H9 (cell line): ENCODE measurements around the gene KCNMA1. TPM values are rescaled to one million over a fixed set of nuclear protein-coding genes. Genes with fewer than 3 reads are reported as not detected.

Experiments used
- DNase-seq: peaks from one replicate; pipeline ENCODE4 v3.0.0-alpha.2; 2017
- H2AFZ ChIP-seq: one replicate; pipeline ENCODE4 v1.6.1; 2013; ENCODE audit warnings: mild to moderate bottlenecking, low read length, control low read depth, moderate library complexity
- H2AK5ac ChIP-seq: 2 replicates; pipeline ENCODE4 v1.6.1; 2013; ENCODE audit warnings: low read length, control low read depth, mixed read lengths; ENCODE audit not compliant: insufficient read length
- H2BK120ac ChIP-seq: one replicate; pipeline ENCODE4 v1.6.1; 2013; ENCODE audit warnings: low read depth, mild to moderate bottlenecking, low read length, control low read depth, inconsistent platforms; ENCODE audit not compliant: poor library complexity, severe bottlenecking
- H2BK12ac ChIP-seq: 2 replicates; pipeline ENCODE4 v1.6.1; 2013; ENCODE audit warnings: low read length, control low read depth, mixed read lengths, low read depth; ENCODE audit not compliant: insufficient read length
- H2BK15ac ChIP-seq: 2 replicates; pipeline ENCODE4 v1.6.1; 2013; ENCODE audit warnings: low read depth, low read length, control low read depth
- H2BK20ac ChIP-seq: one replicate; pipeline ENCODE4 v1.6.1; 2013; ENCODE audit warnings: low read depth, mild to moderate bottlenecking, low read length, control low read depth, inconsistent platforms; ENCODE audit not compliant: poor library complexity, severe bottlenecking
- H2BK5ac ChIP-seq: 2 replicates; pipeline ENCODE4 v1.6.1; 2013; ENCODE audit warnings: low read length, control low read depth, mixed read lengths; ENCODE audit not compliant: insufficient read length
- H3K14ac ChIP-seq: 2 replicates; pipeline ENCODE4 v1.6.1; 2013; ENCODE audit warnings: low read length, control low read depth; ENCODE audit not compliant: insufficient read depth
- H3K18ac ChIP-seq: 2 replicates; pipeline ENCODE4 v1.6.1; 2013; ENCODE audit warnings: low read depth, mild to moderate bottlenecking, mixed read lengths, low read length, control low read depth; ENCODE audit not compliant: insufficient read length
- H3K23ac ChIP-seq: 2 replicates; pipeline ENCODE4 v1.6.1; 2013; ENCODE audit warnings: low read length, control low read depth, mixed read lengths, low read depth; ENCODE audit not compliant: insufficient read length
- H3K23me2 ChIP-seq: 2 replicates; pipeline ENCODE4 v1.6.1; 2013; ENCODE audit warnings: low read depth, mild to moderate bottlenecking, mixed read lengths, low read length, control low read depth; ENCODE audit not compliant: insufficient read length, poor library complexity, severe bottlenecking
- H3K27ac ChIP-seq: 2 replicates; pipeline ENCODE4 v1.5.1; 2013; ENCODE audit warnings: low read length, control low read depth, mixed read lengths, low read depth; ENCODE audit not compliant: insufficient read length
- H3K27me3 ChIP-seq: 2 replicates; pipeline ENCODE4 v1.6.1; 2013; ENCODE audit warnings: low read length, control low read depth, inconsistent platforms; ENCODE audit not compliant: insufficient read depth
- H3K4ac ChIP-seq: 2 replicates; pipeline ENCODE4 v1.6.1; 2013; ENCODE audit warnings: low read depth, mild to moderate bottlenecking, control low read depth, inconsistent platforms, low read length, moderate library complexity
- H3K4me1 ChIP-seq: 2 replicates; pipeline ENCODE4 v1.6.1; 2013; ENCODE audit warnings: low read length, control low read depth, inconsistent platforms; ENCODE audit not compliant: insufficient read depth
- H3K4me2 ChIP-seq: 2 replicates; pipeline ENCODE4 v1.6.1; 2013; ENCODE audit warnings: low read length, control low read depth, mixed read lengths; ENCODE audit not compliant: insufficient read length, insufficient read depth
- H3K56ac ChIP-seq: 2 replicates; pipeline ENCODE4 v1.6.1; 2013; ENCODE audit warnings: low read depth, mild to moderate bottlenecking, mixed read lengths, low read length, control low read depth; ENCODE audit not compliant: insufficient read length
- H3K79me1 ChIP-seq: 2 replicates; pipeline ENCODE4 v1.6.1; 2013; ENCODE audit warnings: low read depth, mild to moderate bottlenecking, moderate library complexity, low read length, control low read depth, inconsistent platforms; ENCODE audit not compliant: insufficient read depth, poor library complexity, severe bottlenecking
- H3K79me2 ChIP-seq: 2 replicates; pipeline ENCODE4 v1.6.1; 2013; ENCODE audit warnings: low read length, control low read depth, inconsistent platforms; ENCODE audit not compliant: insufficient read depth
- H3K9ac ChIP-seq: 2 replicates; pipeline ENCODE4 v1.6.1; 2013; ENCODE audit warnings: low read length, control low read depth, mixed read lengths; ENCODE audit not compliant: insufficient read length; ENCODE audit errors: extremely low read depth
- H3K9me3 ChIP-seq: one replicate; pipeline ENCODE4 v1.6.1; 2013; ENCODE audit warnings: low read depth, low read length, inconsistent platforms; ENCODE audit not compliant: control insufficient read depth
- H3T11ph ChIP-seq: one replicate; pipeline ENCODE4 v1.6.1; 2013; ENCODE audit warnings: mild to moderate bottlenecking, low read length, control low read depth, inconsistent platforms
- H4K20me1 ChIP-seq: one replicate; pipeline ENCODE4 v1.6.1; 2013; ENCODE audit not compliant: control insufficient read depth, insufficient read length, insufficient read depth
- H4K5ac ChIP-seq: 2 replicates; pipeline ENCODE4 v1.6.1; 2013; ENCODE audit warnings: low read depth, mild to moderate bottlenecking, mixed read lengths, low read length, control low read depth; ENCODE audit not compliant: insufficient read length
- H4K8ac ChIP-seq: replicated peaks from 2 replicates; pipeline ENCODE4 v1.6.1; 2013; ENCODE audit warnings: low read length, control low read depth, mixed read lengths, low read depth; ENCODE audit not compliant: insufficient read length
- H4K91ac ChIP-seq: 2 replicates; pipeline ENCODE4 v1.6.1; 2013; ENCODE audit warnings: low read depth, mild to moderate bottlenecking, moderate library complexity, mixed read lengths, low read length, control low read depth; ENCODE audit not compliant: insufficient read length
- H3K27ac Mint-ChIP-seq, 3 experiments: 2 replicates in 2 of 3; 3 replicates in 1 of 3; pipeline ENCODE4 v1.8.0; 2020 to 2021; ENCODE audit warnings: mixed read lengths in 3 of 3, mild to moderate bottlenecking in 1 of 3, moderate library complexity in 1 of 3
- H3K27me3 Mint-ChIP-seq: 2 replicates; pipeline ENCODE4 v1.8.0; 2021; ENCODE audit warnings: low read depth, mild to moderate bottlenecking, moderate library complexity, mixed read lengths
- H3K36me3 Mint-ChIP-seq, 3 experiments: 2 replicates in 2 of 3; 3 replicates in 1 of 3; pipeline ENCODE4 v1.8.0; 2020 to 2021; ENCODE audit warnings: low read depth in 3 of 3, mixed read lengths in 3 of 3; ENCODE audit not compliant: insufficient read depth in 1 of 3
- H3K4me1 Mint-ChIP-seq, 2 experiments: 2 replicates each; pipeline ENCODE4 v1.8.0; 2020; ENCODE audit warnings: mixed read lengths in 2 of 2
- H3K4me3 Mint-ChIP-seq, 2 experiments: 2 replicates in 1 of 2; 3 replicates in 1 of 2; pipeline ENCODE4 v1.8.0; 2020 to 2021; ENCODE audit warnings: mild to moderate bottlenecking in 2 of 2, mixed read lengths in 2 of 2, moderate library complexity in 1 of 2
- H3K9me3 Mint-ChIP-seq, 2 experiments: 2 replicates in 1 of 2; 3 replicates in 1 of 2; pipeline ENCODE4 v1.8.0; 2020; ENCODE audit warnings: mild to moderate bottlenecking in 2 of 2, mixed read lengths in 2 of 2, moderate library complexity in 1 of 2
- WGBS: extraction: QIAGEN DNeasy Blood & Tissue Kit; methylation state at CpG from one replicate; pipeline ENCODE4 v1.1.7; 2013; ENCODE audit warnings: missing lambda C conversion rate, low lambda C conversion rate, mixed read lengths; ENCODE audit not compliant: insufficient read length; ENCODE audit errors: extremely low coverage; 5-methylcytosine and 5-hydroxymethylcytosine counted together
- total RNA-seq: library from RNA; stranded (reverse); gene quantifications from 2 replicates; pipeline ENCODE4 v1.2.1, GENCODE V29; 2021
- TF ChIP-seq, protein P1 (sequence below): fragments of 200-600 bp; sonication (generic); conservative IDR thresholded peaks from 3 replicates; pipeline ENCODE4 v1.8.0; 2021; ENCODE audit warnings: antibody characterized with exemption, mild to moderate bottlenecking

Gene KCNMA1
- total RNA-seq, 1 experiment from 2014 or later: 2.0 TPM

GRCh38 chr10:77411805-77412204, 225.8 kb downstream of the KCNMA1 start:
- Mint-ChIP-seq H3K27ac (no peak overlapping the region), H3K9me3 (no peaks in the 10 kb centered on the region; a peak in 1 of 5 replicates), H3K4me3 (no peak overlapping the region), H3K4me1 (peaks cover 10 to 14% of the 10 kb centered on the region in 2 experiments), H3K36me3 (no peaks in the 10 kb centered on the region), H3K27me3 (peaks cover 3% of the 10 kb centered on the region; the same call in 1 of the 2 replicates)
- H3K79me1 ChIP-seq: no peaks in the 10 kb centered on the region
- no peak overlapping the region for H4K91ac ChIP-seq
- no peaks in the 10 kb centered on the region for H3K9me3 ChIP-seq
- no peak overlapping the region for H2BK15ac ChIP-seq
- H3K79me2 ChIP-seq: no peaks in the 10 kb centered on the region
- H2BK20ac ChIP-seq: no peak overlapping the region
- H2AFZ ChIP-seq: no peak overlapping the region
- H3K4ac ChIP-seq: no peak overlapping the region
- H4K20me1 ChIP-seq: no peaks in the 10 kb centered on the region
- no CpG with 5 or more reads among the region's 11 CpGs for WGBS
- no peaks in the 10 kb centered on the region for H3K27me3 ChIP-seq
- H3K56ac ChIP-seq: no peak overlapping the region
- TF ChIP-seq, protein P1, sequence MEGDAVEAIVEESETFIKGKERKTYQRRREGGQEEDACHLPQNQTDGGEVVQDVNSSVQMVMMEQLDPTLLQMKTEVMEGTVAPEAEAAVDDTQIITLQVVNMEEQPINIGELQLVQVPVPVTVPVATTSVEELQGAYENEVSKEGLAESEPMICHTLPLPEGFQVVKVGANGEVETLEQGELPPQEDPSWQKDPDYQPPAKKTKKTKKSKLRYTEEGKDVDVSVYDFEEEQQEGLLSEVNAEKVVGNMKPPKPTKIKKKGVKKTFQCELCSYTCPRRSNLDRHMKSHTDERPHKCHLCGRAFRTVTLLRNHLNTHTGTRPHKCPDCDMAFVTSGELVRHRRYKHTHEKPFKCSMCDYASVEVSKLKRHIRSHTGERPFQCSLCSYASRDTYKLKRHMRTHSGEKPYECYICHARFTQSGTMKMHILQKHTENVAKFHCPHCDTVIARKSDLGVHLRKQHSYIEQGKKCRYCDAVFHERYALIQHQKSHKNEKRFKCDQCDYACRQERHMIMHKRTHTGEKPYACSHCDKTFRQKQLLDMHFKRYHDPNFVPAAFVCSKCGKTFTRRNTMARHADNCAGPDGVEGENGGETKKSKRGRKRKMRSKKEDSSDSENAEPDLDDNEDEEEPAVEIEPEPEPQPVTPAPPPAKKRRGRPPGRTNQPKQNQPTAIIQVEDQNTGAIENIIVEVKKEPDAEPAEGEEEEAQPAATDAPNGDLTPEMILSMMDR: no peak
- no peak overlapping the region for H3K9ac ChIP-seq
- H3K4me2 ChIP-seq: no peak overlapping the region
- H2BK12ac ChIP-seq: no peak overlapping the region
- no peak overlapping the region for H2AK5ac ChIP-seq
- DNase-seq: no peak
- no peak overlapping the region for H3T11ph ChIP-seq
- H2BK120ac ChIP-seq: no peak overlapping the region
- H3K18ac ChIP-seq: no peak overlapping the region
- H3K23ac ChIP-seq: no peak overlapping the region
- no peaks in the 10 kb centered on the region for H3K23me2 ChIP-seq
- H4K5ac ChIP-seq: no peak overlapping the region
- no peak overlapping the region for H4K8ac ChIP-seq
- no peaks in the 10 kb centered on the region for H3K4me1 ChIP-seq
- no peak overlapping the region for H3K27ac ChIP-seq
- H3K14ac ChIP-seq: no peak overlapping the region; the same call in 1 of the 2 replicates
- H2BK5ac ChIP-seq: no peak overlapping the region
